HG03354 (cell line): ENCODE results near the gene ZNF607.

Experiments
- ATAC-seq: cut with Tn5 transposase; IDR thresholded peaks from one replicate; pipeline ENCODE4 v1.9.1; 2021; ENCODE audit warnings: mild to moderate bottlenecking; ENCODE audit not compliant: unreplicated experiment, poor library complexity, severe bottlenecking

Gene ZNF607

GRCh38 chr19:37654629-37655300, 64.8 kb downstream of the ZNF607 start:
- ATAC-seq = peak; percentile 56

- no peak for ATAC-seq
Measured at GRCh38 chr19:37654118-37654517, 65.4 kb downstream of the ZNF607 start.
